ENCODE measurements around the gene MAB21L3.

The MAB21L3 gene

GRCh38 chr1:116179419-116179818, 68.2 kb downstream of the MAB21L3 start:
- Mint-ChIP-seq H3K9me3 (no peaks in the 10 kb centered on the region), H3K27ac (no peak overlapping the region), H3K4me1 (peaks cover 4% of the 10 kb centered on the region), H3K4me3 (no peak overlapping the region), H3K27me3 (peaks cover 8% of the 10 kb centered on the region)
- DNase-seq (no peak), ATAC-seq (no peak)

DNA sequence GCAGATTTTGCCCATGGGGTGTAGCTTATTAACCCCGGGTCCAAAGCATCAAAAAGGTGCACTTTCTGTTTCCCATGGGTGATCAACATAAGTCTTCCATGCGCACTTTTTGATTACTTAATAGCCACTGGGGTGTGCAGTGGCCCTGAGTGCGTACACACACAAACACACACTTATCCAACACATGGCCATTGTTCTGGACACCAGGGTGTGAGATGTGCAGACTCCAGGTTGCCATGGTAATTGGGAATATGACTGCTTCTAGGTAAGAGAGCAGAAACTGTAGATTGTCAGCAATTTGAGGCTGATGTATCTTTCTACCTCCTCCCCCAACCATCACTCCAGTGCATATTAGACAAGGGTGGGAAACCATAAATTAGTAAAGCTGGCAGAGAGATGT, 68.8 kb downstream of the MAB21L3 start:
- Mint-ChIP-seq H3K27ac (no peak overlapping the region), H3K27me3 (peaks cover 8% of the 10 kb centered on the region), H3K4me3 (no peak overlapping the region), H3K4me1 (peaks cover 4% of the 10 kb centered on the region), H3K9me3 (no peaks in the 10 kb centered on the region)
- no peak for ATAC-seq
- no peak for DNase-seq

- Mint-ChIP-seq H3K27ac (no peak overlapping the region), H3K27me3 (peaks cover 8% of the 10 kb centered on the region), H3K4me3 (no peak overlapping the region), H3K4me1 (peaks cover 4% of the 10 kb centered on the region), H3K9me3 (no peaks in the 10 kb centered on the region)
- DNase-seq, result no peak
- no peak for ATAC-seq
These were observed 71.0 kb downstream of the MAB21L3 start for GRCh38 chr1:116182019-116182714.
